GM18951 (cell line): ENCODE results near the gene MEGF8.

Source experiments
- POLR2A ChIP-seq: IDR thresholded peaks from 4 replicates; pipeline ENCODE4 v1.6.1; 2011; ENCODE audit warnings: mild to moderate bottlenecking; ENCODE audit not compliant: insufficient read length, insufficient read depth; ENCODE audit errors: extremely low read depth
- in situ Hi-C: fragments of 300-500 bp; cut with MboI; formaldehyde crosslinking; loops from one replicate; pipeline ENCODE4 v1.12.0; 2022; ENCODE audit warnings: low sequenced_read_pairs, mixed read lengths, inconsistent platforms; ENCODE audit not compliant: unreplicated experiment

MEGF8 gene

GRCh38 chr19:42394751-42395150 lies 69.3 kb downstream of the MEGF8 start:
- in situ Hi-C loops = no loop called here
- no peak for TF ChIP-seq POLR2A

GRCh38 chr19:42396381-42397262 lies 71.2 kb downstream of the MEGF8 start:
- in situ Hi-C loops = no loop called here
- TF ChIP-seq POLR2A = peak; percentile 97

GRCh38 chr19:42397263-42398166 lies 72.1 kb downstream of the MEGF8 start:
- no peak for TF ChIP-seq POLR2A

GRCh38 chr19:42400404-42400803 lies 75.0 kb downstream of the MEGF8 start:
- TF ChIP-seq POLR2A = no peak
- in situ Hi-C loops = no loop called here

More at GRCh38 chr19:42397263-42398166, 72.1 kb downstream of the MEGF8 start:
- in situ Hi-C loops = no loop called here

GRCh38 chr19:42401365-42402303 lies 76.2 kb downstream of the MEGF8 start:
- in situ Hi-C loops = no loop called here
- TF ChIP-seq POLR2A = peak; percentile 13

GRCh38 chr19:42402376-42403116 lies 77.1 kb downstream of the MEGF8 start:
- in situ Hi-C loops = no loop called here
- TF ChIP-seq POLR2A = no peak

GRCh38 chr19:42403586-42403985 lies 78.2 kb downstream of the MEGF8 start:
- in situ Hi-C loops = no loop called here
- TF ChIP-seq POLR2A = no peak

GRCh38 chr19:42406111-42406510 lies 80.7 kb downstream of the MEGF8 start:
- in situ Hi-C loops = no loop called here
- no peak for TF ChIP-seq POLR2A

- in situ Hi-C loops = no loop called here
- no peak for TF ChIP-seq POLR2A
Observed at GRCh38 chr19:42407085-42407815, 81.8 kb downstream of the MEGF8 start.

- TF ChIP-seq POLR2A = no peak
- in situ Hi-C loops = no loop called here
Observed at GRCh38 chr19:42407816-42408175, 82.4 kb downstream of the MEGF8 start.

- in situ Hi-C loops = no loop called here
- TF ChIP-seq POLR2A = no peak
Observed at GRCh38 chr19:42409477-42409876, 84.0 kb downstream of the MEGF8 start.

- TF ChIP-seq POLR2A = no peak
- in situ Hi-C loops = no loop called here
Observed at GRCh38 chr19:42410371-42410770, 84.9 kb downstream of the MEGF8 start.
